MM.1S (cell line): ENCODE results near the gene DNER.

Experiments
- CTCF ChIP-seq: fragments of 300-600 bp; sonication (generic); IDR thresholded peaks from 2 replicates; pipeline ENCODE4 v1.5.1; 2016; ENCODE audit warnings: antibody characterized with exemption, low read length, mixed read lengths
- EZH2 ChIP-seq: fragments of 300-600 bp; sonication (generic); optimal IDR thresholded peaks from 2 replicates; pipeline ENCODE3; 2017; ENCODE audit warnings: low read depth, mild to moderate bottlenecking, antibody characterized with exemption, low read length, mixed read lengths
- EZH2phosphoT487 ChIP-seq: fragments of 300-600 bp; sonication (generic); IDR thresholded peaks from 2 replicates; pipeline ENCODE4 v1.6.1; 2018; ENCODE audit warnings: antibody characterized with exemption, low read length

- TF ChIP-seq CTCF (no peak), EZH2phosphoT487 (no peak), EZH2 (no peak)
Measured at GRCh38 chr2:229409751-229410181, 304.6 kb downstream of the DNER start.
